NCI-H1048 (cell line): ENCODE measurements around the gene ZNF827.

Experiments
- DNase-seq: peaks from one replicate; lab custom pipeline; 2025; lab: John Stamatoyannopoulos, UW

Gene ZNF827

DNA sequence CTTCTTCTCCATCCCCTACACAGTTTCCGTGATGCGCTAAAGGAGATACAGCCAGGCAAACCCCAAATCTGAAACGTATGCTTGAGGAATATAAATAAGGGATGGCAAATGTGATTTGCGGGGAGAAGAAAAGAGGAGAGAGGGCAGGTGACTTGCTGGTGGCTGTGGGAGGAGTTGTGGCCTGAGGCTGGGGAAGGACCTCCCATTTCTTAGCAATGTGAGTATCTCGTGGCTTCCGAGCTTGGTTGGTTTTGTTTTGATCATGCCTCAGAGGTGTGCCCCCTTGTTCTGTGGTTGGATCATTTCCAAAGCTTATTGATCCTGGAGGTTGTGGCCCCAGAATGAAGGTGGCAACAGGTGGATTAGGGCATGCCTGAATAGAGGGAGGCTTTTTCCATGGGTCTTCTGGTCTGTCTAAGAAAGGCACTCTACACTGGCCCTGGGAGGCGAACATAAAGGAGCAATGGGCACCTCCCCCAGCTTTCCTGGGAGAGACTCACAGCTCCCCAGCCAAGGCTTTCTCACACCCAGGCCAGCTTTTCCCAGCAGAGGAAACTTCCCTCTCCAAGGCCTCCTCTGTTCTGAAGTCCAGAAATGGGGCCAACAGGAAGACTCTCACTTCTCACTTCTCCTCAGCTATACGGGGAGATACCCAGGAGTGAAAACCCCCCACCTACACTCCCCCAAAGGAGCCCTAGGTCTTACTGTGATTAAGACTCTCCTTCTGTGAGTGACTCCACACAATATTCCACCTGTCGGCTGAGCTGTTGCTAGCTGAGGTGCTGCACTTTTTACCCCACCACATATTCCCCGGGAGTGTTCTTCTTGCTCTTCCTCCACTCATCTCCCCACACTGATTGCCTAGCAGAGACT, 218.6 kb downstream of the ZNF827 start:
- no peak for DNase-seq

DNA sequence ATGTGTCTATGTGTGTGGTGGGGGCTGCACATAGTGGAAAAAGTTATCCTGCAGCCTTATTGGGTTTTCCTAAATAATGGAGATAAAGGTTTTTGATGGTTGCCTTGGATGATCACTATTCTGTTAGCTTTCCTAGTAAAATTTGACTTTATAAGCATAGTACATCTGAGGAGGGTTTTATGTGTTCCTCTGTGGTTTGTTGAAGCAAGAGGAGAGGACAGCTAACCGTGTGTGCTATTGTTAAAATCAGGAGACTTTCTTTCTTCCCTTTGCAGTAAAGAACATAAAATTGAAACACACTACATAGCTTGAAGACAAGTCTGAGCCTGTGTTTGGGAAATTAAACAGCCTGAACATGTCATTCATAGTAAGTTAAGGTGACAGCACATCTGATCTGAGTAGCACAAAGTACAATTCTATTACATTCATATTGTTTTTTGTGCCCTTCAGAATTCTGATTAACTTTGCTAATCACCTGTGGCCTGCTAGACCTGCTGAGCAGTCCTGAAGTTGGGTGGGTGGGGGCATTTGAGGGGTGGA, 221.9 kb downstream of the ZNF827 start:
- no peak for DNase-seq

DNA sequence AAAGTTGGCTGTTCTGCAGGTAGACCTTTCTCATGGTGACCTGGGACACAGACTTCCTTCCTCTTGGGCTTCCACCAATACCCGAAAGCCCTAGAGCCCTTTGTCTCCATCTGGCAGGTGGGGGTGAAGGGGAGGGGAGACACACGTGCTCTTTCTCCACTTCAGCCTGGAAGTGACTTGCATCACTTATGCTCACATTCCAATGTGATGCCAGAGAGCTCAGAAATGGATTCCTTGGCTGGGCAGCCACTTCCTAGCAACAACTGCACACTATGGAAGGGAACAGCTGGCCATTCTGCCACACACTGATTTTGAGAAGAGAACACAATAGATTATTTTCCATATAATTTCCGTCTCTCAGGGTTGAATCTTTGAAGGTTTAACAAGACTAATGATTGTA, 222.4 kb downstream of the ZNF827 start:
- no peak for DNase-seq

DNA sequence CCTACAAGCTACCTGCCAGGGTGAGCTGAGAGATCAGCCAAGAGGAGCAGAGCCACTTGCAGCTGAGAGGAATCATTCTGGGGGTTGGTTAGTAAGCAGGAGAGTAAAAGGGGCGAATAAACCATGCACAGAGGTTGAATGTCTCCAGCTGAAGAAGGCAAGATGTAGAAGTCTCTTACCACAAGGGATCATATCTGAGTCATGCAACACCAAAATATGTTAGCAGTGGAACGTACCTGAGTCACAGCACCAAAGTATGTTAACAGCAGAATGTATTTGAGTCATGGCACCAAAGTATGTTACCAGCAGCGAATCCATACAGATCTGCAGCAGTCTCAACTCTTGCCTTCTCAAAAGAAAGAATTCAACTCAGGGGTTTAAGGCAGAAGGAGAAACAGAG, 228.8 kb downstream of the ZNF827 start:
- DNase-seq, result no peak

DNA sequence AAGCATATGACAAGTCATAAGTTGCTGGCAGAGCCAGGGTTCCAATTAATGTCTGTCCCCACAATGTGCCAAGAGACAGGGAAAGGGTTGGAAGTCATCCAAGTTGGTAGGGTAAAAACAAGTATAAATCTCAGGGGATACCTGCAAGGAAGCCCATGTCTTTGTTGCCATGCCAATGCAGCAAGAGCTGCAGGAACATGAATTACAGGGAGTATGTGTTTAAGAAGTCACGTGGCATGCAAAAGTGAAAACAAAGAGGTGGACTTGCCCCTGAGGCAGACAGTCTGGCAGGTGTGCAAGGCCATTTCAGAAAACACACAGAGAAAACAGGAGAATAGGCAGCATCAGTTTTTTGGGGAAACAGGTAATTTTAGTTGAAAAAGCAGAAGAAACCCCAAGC, 229.3 kb downstream of the ZNF827 start:
- no peak for DNase-seq
